ENCODE measurements around the gene TOR1AIP1. TPM values are rescaled to one million over a fixed set of nuclear protein-coding genes. Genes with fewer than 3 reads are reported as not detected.

The TOR1AIP1 gene
- total RNA-seq, 1 donor from 2014 or later, result 60.6 TPM

DNA sequence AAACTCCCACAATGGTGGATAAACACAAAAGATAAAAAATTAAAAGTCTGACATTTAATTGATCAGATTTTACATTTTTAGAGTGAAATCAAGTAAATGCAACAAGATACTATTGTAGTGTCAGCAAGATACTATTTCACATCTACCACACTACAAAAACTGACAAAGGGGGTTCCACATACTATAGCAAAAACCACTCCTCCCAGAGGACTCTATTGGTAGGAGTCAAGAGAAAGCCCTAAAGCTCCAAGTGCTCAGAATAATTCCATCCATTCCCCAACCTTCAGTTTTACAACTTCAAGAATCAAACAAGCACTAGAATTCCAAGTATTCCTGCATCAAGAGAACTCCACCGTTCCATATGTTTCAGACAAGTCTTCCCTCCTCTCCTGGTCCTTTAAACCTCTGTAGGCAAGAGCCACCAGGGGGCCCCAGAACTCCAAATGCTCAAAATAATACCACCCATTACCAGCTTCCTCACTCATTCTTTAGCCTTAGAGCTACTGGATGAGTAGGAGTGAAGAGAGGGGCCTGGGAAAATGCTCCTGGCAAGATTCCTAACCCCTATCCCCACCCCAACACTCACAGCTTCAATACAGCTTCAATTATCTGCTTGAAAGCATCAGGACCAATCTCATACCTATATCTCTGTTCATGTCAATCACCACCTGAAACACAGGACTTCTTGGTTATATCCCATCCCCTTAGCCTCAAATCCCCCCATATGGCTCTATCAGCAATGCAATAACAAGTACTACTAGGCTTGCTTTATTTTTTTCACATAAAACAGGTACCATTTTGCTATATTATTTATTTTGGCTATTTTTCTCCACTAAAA lies 14.4 kb upstream of the TOR1AIP1 start:
- H3K36me3 Mint-ChIP-seq (ENCODE audit: unreplicated experiment), result peaks cover 47% of the 10 kb centered on the region
- no peaks in the 10 kb centered on the region for H3K9me3 Mint-ChIP-seq (ENCODE audit: unreplicated experiment)
- no peak overlapping the region for H3K4me3 Mint-ChIP-seq (ENCODE audit: unreplicated experiment)
- no peak overlapping the region for H3K27ac Mint-ChIP-seq (ENCODE audit: unreplicated experiment)
- no peaks in the 10 kb centered on the region for H3K27me3 Mint-ChIP-seq (ENCODE audit: unreplicated experiment)
- peak; percentile 76 for TF ChIP-seq CTCF (IDR thresholded peaks at IDR 0.05)
- no peak for DNase-seq (ENCODE audit: extremely low spot score, unreplicated experiment)
- peaks cover 13% of the 10 kb centered on the region for H3K4me1 Mint-ChIP-seq (ENCODE audit: unreplicated experiment)

DNA sequence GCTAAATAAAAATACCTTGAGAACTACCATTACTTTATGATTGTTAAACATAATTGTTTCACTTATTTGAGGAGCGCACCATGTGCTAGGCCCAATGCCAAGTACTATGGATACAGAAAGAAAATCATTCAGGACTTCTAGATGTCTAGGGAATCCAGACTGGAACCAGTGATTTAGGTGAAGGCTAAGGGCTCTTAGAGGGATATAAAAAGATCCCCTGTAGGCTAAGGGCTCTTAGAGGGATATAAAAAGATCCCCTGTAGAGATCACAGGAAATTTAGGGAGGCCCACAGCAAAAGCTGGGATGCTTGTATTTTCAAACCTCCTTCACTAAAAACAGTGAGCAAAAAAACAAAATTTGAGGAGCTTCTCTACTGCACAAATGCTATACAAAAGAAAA lies 11.2 kb upstream of the TOR1AIP1 start:
- DNase-seq (ENCODE audit: extremely low spot score, unreplicated experiment), result no peak
- H3K4me3 Mint-ChIP-seq (ENCODE audit: unreplicated experiment), result no peak overlapping the region
- no peaks in the 10 kb centered on the region for H3K9me3 Mint-ChIP-seq (ENCODE audit: unreplicated experiment)
- H3K36me3 Mint-ChIP-seq (ENCODE audit: unreplicated experiment), result peaks cover 32% of the 10 kb centered on the region
- H3K27me3 Mint-ChIP-seq (ENCODE audit: unreplicated experiment), result no peaks in the 10 kb centered on the region
- H3K27ac Mint-ChIP-seq (ENCODE audit: unreplicated experiment), result no peak overlapping the region
- TF ChIP-seq CTCF (IDR thresholded peaks at IDR 0.05), result no peak
- peaks cover 31% of the 10 kb centered on the region for H3K4me1 Mint-ChIP-seq (ENCODE audit: unreplicated experiment)

- TF ChIP-seq CTCF (IDR thresholded peaks at IDR 0.05), result no peak
- DNase-seq (ENCODE audit: extremely low spot score, unreplicated experiment), result no peak
- H3K36me3 Mint-ChIP-seq (ENCODE audit: unreplicated experiment), result peaks cover 33% of the 10 kb centered on the region
- no peaks in the 10 kb centered on the region for H3K9me3 Mint-ChIP-seq (ENCODE audit: unreplicated experiment)
- H3K27me3 Mint-ChIP-seq (ENCODE audit: unreplicated experiment), result no peaks in the 10 kb centered on the region
- H3K27ac Mint-ChIP-seq (ENCODE audit: unreplicated experiment), result no peak overlapping the region
- H3K4me3 Mint-ChIP-seq (ENCODE audit: unreplicated experiment), result no peak overlapping the region
- H3K4me1 Mint-ChIP-seq (ENCODE audit: unreplicated experiment), result peaks cover 41% of the 10 kb centered on the region
These were observed 10.1 kb upstream of the TOR1AIP1 start for GRCh38 chr1:179871940-179872339.

DNA sequence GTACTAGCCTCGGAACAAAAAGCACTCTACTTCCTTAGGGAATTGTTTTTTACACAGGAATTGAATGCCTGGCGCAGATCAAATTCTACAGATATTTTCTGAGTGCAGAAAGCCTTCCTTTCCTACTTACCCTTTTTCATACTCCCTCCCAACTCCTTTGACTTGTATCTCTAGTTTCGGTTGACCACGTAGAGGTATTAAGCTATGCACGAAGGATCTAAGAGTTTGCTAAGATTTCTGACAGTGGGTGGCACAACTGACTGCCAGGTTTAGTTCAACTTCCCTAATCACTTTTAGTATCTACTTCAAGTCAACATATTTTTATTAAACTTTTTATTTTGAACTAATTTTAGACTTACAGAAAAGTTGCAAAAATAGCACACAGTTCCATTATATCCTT lies 9.5 kb upstream of the TOR1AIP1 start:
- H3K4me3 Mint-ChIP-seq (ENCODE audit: unreplicated experiment), result no peak overlapping the region
- H3K27me3 Mint-ChIP-seq (ENCODE audit: unreplicated experiment), result no peaks in the 10 kb centered on the region
- no peak for TF ChIP-seq CTCF (IDR thresholded peaks at IDR 0.05)
- DNase-seq (ENCODE audit: extremely low spot score, unreplicated experiment), result no peak
- no peak overlapping the region for H3K27ac Mint-ChIP-seq (ENCODE audit: unreplicated experiment)
- peaks cover 43% of the 10 kb centered on the region for H3K4me1 Mint-ChIP-seq (ENCODE audit: unreplicated experiment)
- no peaks in the 10 kb centered on the region for H3K9me3 Mint-ChIP-seq (ENCODE audit: unreplicated experiment)
- peaks cover 30% of the 10 kb centered on the region for H3K36me3 Mint-ChIP-seq (ENCODE audit: unreplicated experiment)

DNA sequence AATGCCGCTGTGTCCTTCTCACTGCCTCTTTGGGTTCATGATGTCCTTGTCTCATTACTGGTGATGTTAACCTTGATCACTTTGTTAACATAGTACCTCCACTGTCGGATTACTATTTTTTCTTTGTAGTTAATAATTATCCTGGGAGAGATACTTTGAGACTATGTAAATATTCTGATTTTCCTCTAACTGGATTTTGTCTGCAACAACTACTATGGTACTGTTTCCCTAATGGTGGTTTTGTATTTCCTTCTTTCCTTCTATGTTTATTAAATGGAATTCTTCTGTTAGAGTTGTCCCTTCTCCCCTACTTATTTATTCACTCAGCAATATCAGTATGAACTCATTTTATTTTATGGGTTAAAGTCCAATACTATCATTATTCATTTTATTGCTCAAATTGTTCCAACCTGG lies 8.6 kb upstream of the TOR1AIP1 start:
- TF ChIP-seq CTCF (IDR thresholded peaks at IDR 0.05), result no peak
- no peak overlapping the region for H3K4me3 Mint-ChIP-seq (ENCODE audit: unreplicated experiment)
- no peak overlapping the region for H3K27ac Mint-ChIP-seq (ENCODE audit: unreplicated experiment)
- no peak for DNase-seq (ENCODE audit: extremely low spot score, unreplicated experiment)
- no peaks in the 10 kb centered on the region for H3K27me3 Mint-ChIP-seq (ENCODE audit: unreplicated experiment)
- H3K9me3 Mint-ChIP-seq (ENCODE audit: unreplicated experiment), result no peaks in the 10 kb centered on the region
- peaks cover 23% of the 10 kb centered on the region for H3K36me3 Mint-ChIP-seq (ENCODE audit: unreplicated experiment)
- H3K4me1 Mint-ChIP-seq (ENCODE audit: unreplicated experiment), result peaks cover 46% of the 10 kb centered on the region
